HepG2 (cell line): ENCODE data around the gene PLXDC2. TPM values are rescaled to one million over a fixed set of nuclear protein-coding genes. Genes with fewer than 3 reads are reported as not detected.

Source experiments
- ATAC-seq: fragments of 200-7000 bp; cut with Tn5 transposase; 3 replicates; pipeline ENCODE4 v1.9.1; 2020; ENCODE audit warnings: mild to moderate bottlenecking, moderate library complexity
- BruUV-seq: library from RNA; stranded (reverse); fragments of 400-500 nt; replicated peaks from 2 replicates; lab custom pipeline; 2021; lab: Mats Ljungman, UMichigan
- CTCF ChIA-PET: fragments of 300-600 bp; formaldehyde crosslinking; extraction: SDS; loops from one replicate; lab custom pipeline; 2021; ENCODE audit warnings: low total read pairs, inconsistent platforms, low intra/inter-chr PET ratio; lab: Yijun Ruan, JAX
- POLR2A ChIA-PET: fragments of 350-600 bp; sonication (Branson Sonifier 250); formaldehyde crosslinking; loops from one replicate; lab custom pipeline; 2020; ENCODE audit warnings: antibody characterized with exemption, inconsistent platforms; lab: Yijun Ruan, JAX
- DNase-seq: peaks from one replicate; pipeline ENCODE4 v3.0.0-alpha.2; 2015; ENCODE audit warnings: low spot score
- FAIRE-seq: peaks from 3 replicates; lab custom pipeline; 2011; peaks lifted over from hg19 to GRCh38; lab: Jason Lieb, UNC
- H2AFZ ChIP-seq: one replicate; pipeline ENCODE4 v1.6.1; 2011; ENCODE audit warnings: low read length, inconsistent platforms
- H3K27ac ChIP-seq: fragments of 300-600 bp; 3 replicates; pipeline ENCODE4 v1.8.0; 2011; ENCODE audit warnings: mixed run types, mild to moderate bottlenecking, mixed read lengths, low read length, inconsistent platforms; ENCODE audit not compliant: insufficient read depth; ENCODE audit errors: extremely low read length
- H3K27me3 ChIP-seq, 2 experiments: fragments of 200-600 bp in 1 of 2; 2 replicates in 1 of 2; 3 replicates in 1 of 2; pipeline versions ENCODE4 v1.6.0 to v1.8.0; 2011; ENCODE audit warnings: low read length in 2 of 2, mild to moderate bottlenecking in 2 of 2, moderate library complexity in 2 of 2, inconsistent platforms in 1 of 2; ENCODE audit not compliant: insufficient read depth in 2 of 2, control insufficient read depth in 1 of 2
- H3K36me3 ChIP-seq, 2 experiments: fragments of 200-600 bp in 1 of 2; replicated peaks in 1 of 2; 2 replicates in 1 of 2; 3 replicates in 1 of 2; pipeline versions ENCODE4 v1.5.1 to v1.8.0; 2011; ENCODE audit warnings: low read length in 2 of 2, inconsistent platforms in 1 of 2; ENCODE audit not compliant: insufficient read depth in 2 of 2, control insufficient read depth in 1 of 2
- H3K4me1 ChIP-seq: 2 replicates; pipeline ENCODE4 v1.5.1; 2012; ENCODE audit warnings: low read length, inconsistent platforms; ENCODE audit not compliant: insufficient read depth
- H3K4me2 ChIP-seq: 2 replicates; pipeline ENCODE4 v1.6.0; 2011; ENCODE audit warnings: low read depth, low read length, inconsistent platforms
- H3K4me3 ChIP-seq, 3 experiments: fragments of 200-600 bp in 1 of 3; sonication (generic), shearing (Covaris generic) in 1 of 3; replicated peaks in 1 of 3; 2 replicates each; pipeline ENCODE4 v1.5.1; 2011 to 2016; ENCODE audit warnings: low read length in 3 of 3, inconsistent platforms in 2 of 3, low read depth in 2 of 3, mild to moderate bottlenecking in 2 of 3, control low read depth in 1 of 3, mixed read lengths in 1 of 3; ENCODE audit not compliant: insufficient read depth in 1 of 3
- H3K79me2 ChIP-seq: one replicate; pipeline ENCODE4 v1.6.1; 2011; ENCODE audit warnings: low read length, inconsistent platforms; ENCODE audit not compliant: insufficient read depth
- H3K9ac ChIP-seq: 2 replicates; pipeline ENCODE4 v1.6.0; 2011; ENCODE audit warnings: mild to moderate bottlenecking, low read depth, low read length, inconsistent platforms; ENCODE audit not compliant: insufficient read depth
- H3K9me3 ChIP-seq: 2 replicates; pipeline ENCODE4 v1.5.1; 2012; ENCODE audit warnings: mild to moderate bottlenecking, low read length
- H4K20me1 ChIP-seq: 2 replicates; pipeline ENCODE4 v1.6.0; 2011; ENCODE audit warnings: inconsistent platforms, mild to moderate bottlenecking, low read length, moderate library complexity; ENCODE audit not compliant: insufficient read depth
- BORCS8-MEF2B ChIP-seq: sonication (generic); formaldehyde crosslinking; IDR thresholded peaks from 2 replicates; pipeline ENCODE4 v1.8.0; 2022; ENCODE audit warnings: mild to moderate bottlenecking, missing genetic modification reagents
- CSRNP2 ChIP-seq: sonication (generic); formaldehyde crosslinking; conservative IDR thresholded peaks from 2 replicates; pipeline ENCODE4 v1.8.0; 2022; ENCODE audit warnings: low read depth, missing genetic modification reagents
- E2F5 ChIP-seq: sonication (generic); formaldehyde crosslinking; conservative IDR thresholded peaks from 2 replicates; pipeline ENCODE4 v1.4.0; 2020; ENCODE audit warnings: missing genetic modification reagents
- ETV6 ChIP-seq: sonication (generic); formaldehyde crosslinking; conservative IDR thresholded peaks from 2 replicates; pipeline ENCODE4 v1.4.0; 2020; ENCODE audit warnings: missing genetic modification reagents
- FOSL2 ChIP-seq: sonication (generic); formaldehyde crosslinking; IDR thresholded peaks from 2 replicates; pipeline ENCODE4 v1.4.0; 2020; ENCODE audit warnings: missing genetic modification reagents
- ISL2 ChIP-seq: sonication (generic); formaldehyde crosslinking; IDR thresholded peaks from 2 replicates; pipeline ENCODE4 v1.5.0; 2020; ENCODE audit warnings: missing genetic modification reagents
- KMT2A ChIP-seq: sonication (generic); formaldehyde crosslinking; IDR thresholded peaks from 2 replicates; pipeline ENCODE4 v1.4.0; 2020; ENCODE audit warnings: missing genetic modification reagents
- TFAP4 ChIP-seq: sonication (generic); IDR thresholded peaks from 2 replicates; pipeline ENCODE4 v1.6.1; 2016; ENCODE audit warnings: low read depth, borderline replicate concordance
- TMF1 ChIP-seq: sonication (generic); formaldehyde crosslinking; IDR thresholded peaks from 2 replicates; pipeline ENCODE4 v1.8.1; 2022; ENCODE audit warnings: low read depth, missing genetic modification reagents
- TRAFD1 ChIP-seq: sonication (generic); formaldehyde crosslinking; IDR thresholded peaks from 2 replicates; pipeline ENCODE4 v1.5.1; 2020; ENCODE audit warnings: missing genetic modification reagents, mild to moderate bottlenecking, borderline replicate concordance
- ZBTB21 ChIP-seq: sonication (generic); formaldehyde crosslinking; IDR thresholded peaks from 2 replicates; pipeline ENCODE4 v1.4.0; 2020; ENCODE audit warnings: missing genetic modification reagents
- ZC3H13 ChIP-seq: sonication (generic); formaldehyde crosslinking; IDR thresholded peaks from 2 replicates; pipeline ENCODE4 v1.8.1; 2023; ENCODE audit warnings: mild to moderate bottlenecking, missing genetic modification reagents, moderate library complexity
- ZFYVE20 ChIP-seq: sonication (generic); formaldehyde crosslinking; IDR thresholded peaks from 2 replicates; pipeline ENCODE4 v1.8.0; 2023; ENCODE audit warnings: low read depth, mild to moderate bottlenecking, moderate library complexity, missing genetic modification reagents, borderline replicate concordance
- ZNF510 ChIP-seq: sonication (generic); formaldehyde crosslinking; IDR thresholded peaks from 2 replicates; pipeline ENCODE4 v1.4.0; 2020; ENCODE audit warnings: low read depth, mild to moderate bottlenecking, missing genetic modification reagents
- ZNF770 ChIP-seq: sonication (generic); formaldehyde crosslinking; IDR thresholded peaks from 2 replicates; pipeline ENCODE4 v1.5.0; 2020; ENCODE audit warnings: mild to moderate bottlenecking, missing genetic modification reagents
- WGBS: methylation state at CpG from one replicate; pipeline ENCODE4 v1.1.6; 2017; ENCODE audit warnings: low lambda C conversion rate; 5-methylcytosine and 5-hydroxymethylcytosine counted together
- in situ Hi-C: cut with HindIII; loops from 2 replicates; pipeline ENCODE4 v1.10.0; 2017; ENCODE audit warnings: low pct_unique_long_range_greater_than_20kb; ENCODE audit not compliant: extremely low pct_ligation_motif_present
- intact Hi-C: fragments of 100-400 bp; cut with micrococcal nuclease; formaldehyde crosslinking; loops from one replicate; pipeline ENCODE4 v1.10.0; 2022; ENCODE audit not compliant: unreplicated experiment
- polyA plus RNA-seq, 8 experiments: library from polyadenylated mRNA; depleted of rRNA in 3 of 8; stranded (reverse) in 7 of 8; unstranded in 1 of 8; fragments of >200 nt; fragmentation: Illumina TruSeq in 4 of 8; extraction: Trizol in 4 of 8; gene quantifications; 2 replicates each; pipeline versions ENCODE4 v1.2.1 to v1.2.3, GENCODE V29; 2011 to 2016; ENCODE audit warnings: low read depth in 4 of 8, missing spikeins in 1 of 8, mixed read lengths in 1 of 8; ENCODE audit not compliant: insufficient read depth in 1 of 8
- total RNA-seq, 5 experiments: library from RNA; depleted of rRNA; stranded (reverse); fragments of >200 nt; fragmentation: Illumina TruSeq; extraction: Trizol; gene quantifications; 2 replicates each; pipeline ENCODE4 v1.2.3, GENCODE V29; 2016; ENCODE audit warnings: low read depth in 1 of 5

Gene PLXDC2
- total and polyA plus RNA-seq, 2 of the 13 experiments (the other 11 are each of a cell fraction or from before 2014, with no cell fraction given), result 2.1 to 2.4 TPM

GRCh38 chr10:20166096-20166675, 350.0 kb downstream of the PLXDC2 start (continued):
- TF ChIP-seq TRAFD1 (CRISPR knock-in tag), result no peak
- no peak for TF ChIP-seq E2F5 (CRISPR knock-in tag)
- no peak for TF ChIP-seq ISL2
- no peak for TF ChIP-seq ZBTB21 (CRISPR knock-in tag)
- TF ChIP-seq, all 625 proteins: peak for 0

GRCh38 chr10:20170661-20171060, 354.4 kb downstream of the PLXDC2 start:
- Histone ChIP-seq H3K9me3 (no peaks in the 10 kb centered on the region), H3K4me1 (no peaks in the 10 kb centered on the region), H3K79me2 (no peaks in the 10 kb centered on the region), H4K20me1 (no peaks in the 10 kb centered on the region), H3K27ac (no peak overlapping the region), H3K4me2 (no peak overlapping the region), H3K4me3 (no peak overlapping the region), H3K36me3 (no peaks in the 10 kb centered on the region), H3K9ac (no peak overlapping the region), H3K27me3 (no peaks in the 10 kb centered on the region), H2AFZ (no peak overlapping the region)
- ATAC-seq, result no peak
- WGBS, result 60% methylated on average over 2 of the region's 2 CpGs
- intact Hi-C loops, result no loop called here
- DNase-seq, result no peak
- ChIA-PET POLR2A (no interaction called here), CTCF (no interaction called here)
- in situ Hi-C loops, result no loop called here
- FAIRE-seq, result no peak
- BruUV-seq, result no TSS peak
- TF ChIP-seq ZFYVE20 (CRISPR knock-in tag) (no peak), ETV6 (CRISPR knock-in tag) (no peak), ZNF770 (CRISPR knock-in tag) (no peak), KMT2A (CRISPR knock-in tag) (no peak), CSRNP2 (CRISPR knock-in tag) (no peak), TMF1 (CRISPR knock-in tag) (no peak), ZNF510 (CRISPR knock-in tag) (no peak), TFAP4 (no peak), FOSL2 (CRISPR knock-in tag) (no peak), ZC3H13 (no peak), BORCS8-MEF2B (CRISPR knock-in tag) (no peak)
